LNCaP clone FGC (cell line): Measurements from ENCODE around the gene PDGFB.

Experiments used
- DNase-seq: peaks from one replicate; pipeline ENCODE4 v3.0.0-alpha.2; 2011; ENCODE audit warnings: low read depth
- H3K4me3 ChIP-seq: 2 replicates; pipeline ENCODE4 v1.5.1; 2011; ENCODE audit warnings: mild to moderate bottlenecking, low read depth, low read length, control low read depth
- TF ChIP-seq, protein P1 (sequence below): IDR thresholded peaks from 2 replicates; pipeline ENCODE4 v1.5.1; 2012; ENCODE audit warnings: mild to moderate bottlenecking; ENCODE audit not compliant: control insufficient read depth, insufficient read depth; ENCODE audit errors: extremely low read depth

The PDGFB gene

DNA sequence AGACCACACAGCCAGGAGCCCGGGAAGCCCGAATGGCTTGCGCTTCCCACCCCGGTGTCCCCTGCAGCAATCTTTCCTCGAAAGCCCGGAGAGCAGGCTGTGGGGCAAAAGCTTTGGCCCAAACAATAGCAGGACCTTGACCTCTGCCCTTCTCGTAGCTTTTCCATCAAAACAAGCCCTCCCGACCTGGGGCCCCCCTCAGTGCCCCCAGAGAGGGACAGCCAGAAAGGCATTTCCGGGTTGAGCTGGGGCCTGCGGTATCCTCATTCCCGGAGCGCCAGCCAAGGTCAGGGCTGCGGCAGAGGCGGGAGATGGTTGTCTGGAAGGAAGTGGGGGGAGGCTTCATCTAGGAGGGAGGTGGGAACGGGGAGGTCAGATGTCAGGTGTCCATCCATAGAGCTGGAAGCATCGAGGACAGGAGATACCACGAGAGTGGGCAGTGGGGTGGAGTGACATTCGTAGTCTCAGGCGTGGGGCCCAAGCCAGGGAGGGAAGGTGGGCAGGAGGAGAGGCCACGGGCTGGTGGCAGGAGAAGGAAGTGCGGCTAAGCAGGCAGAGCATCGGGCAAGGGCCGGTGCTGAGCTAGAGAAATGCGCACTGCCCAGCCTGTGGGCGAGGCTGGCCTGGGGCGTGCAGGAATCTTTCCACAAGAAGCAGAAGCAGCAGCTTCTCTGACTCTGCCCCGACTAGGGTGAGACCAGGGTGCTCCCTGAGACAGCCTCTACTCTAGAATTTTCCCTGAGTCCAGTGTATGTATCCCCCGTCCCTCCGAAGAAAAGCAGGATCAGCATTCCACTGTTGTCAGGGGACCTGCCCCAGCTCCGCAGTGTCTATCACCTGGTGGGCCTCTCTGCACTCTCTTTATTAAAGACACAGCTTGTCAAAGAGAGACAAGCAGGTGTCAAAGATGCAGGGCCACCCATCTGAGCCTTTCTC, 14.3 kb downstream of the PDGFB start:
- H3K4me3 ChIP-seq = no peak overlapping the region
- TF ChIP-seq, protein P1, sequence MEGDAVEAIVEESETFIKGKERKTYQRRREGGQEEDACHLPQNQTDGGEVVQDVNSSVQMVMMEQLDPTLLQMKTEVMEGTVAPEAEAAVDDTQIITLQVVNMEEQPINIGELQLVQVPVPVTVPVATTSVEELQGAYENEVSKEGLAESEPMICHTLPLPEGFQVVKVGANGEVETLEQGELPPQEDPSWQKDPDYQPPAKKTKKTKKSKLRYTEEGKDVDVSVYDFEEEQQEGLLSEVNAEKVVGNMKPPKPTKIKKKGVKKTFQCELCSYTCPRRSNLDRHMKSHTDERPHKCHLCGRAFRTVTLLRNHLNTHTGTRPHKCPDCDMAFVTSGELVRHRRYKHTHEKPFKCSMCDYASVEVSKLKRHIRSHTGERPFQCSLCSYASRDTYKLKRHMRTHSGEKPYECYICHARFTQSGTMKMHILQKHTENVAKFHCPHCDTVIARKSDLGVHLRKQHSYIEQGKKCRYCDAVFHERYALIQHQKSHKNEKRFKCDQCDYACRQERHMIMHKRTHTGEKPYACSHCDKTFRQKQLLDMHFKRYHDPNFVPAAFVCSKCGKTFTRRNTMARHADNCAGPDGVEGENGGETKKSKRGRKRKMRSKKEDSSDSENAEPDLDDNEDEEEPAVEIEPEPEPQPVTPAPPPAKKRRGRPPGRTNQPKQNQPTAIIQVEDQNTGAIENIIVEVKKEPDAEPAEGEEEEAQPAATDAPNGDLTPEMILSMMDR = no peak

DNA sequence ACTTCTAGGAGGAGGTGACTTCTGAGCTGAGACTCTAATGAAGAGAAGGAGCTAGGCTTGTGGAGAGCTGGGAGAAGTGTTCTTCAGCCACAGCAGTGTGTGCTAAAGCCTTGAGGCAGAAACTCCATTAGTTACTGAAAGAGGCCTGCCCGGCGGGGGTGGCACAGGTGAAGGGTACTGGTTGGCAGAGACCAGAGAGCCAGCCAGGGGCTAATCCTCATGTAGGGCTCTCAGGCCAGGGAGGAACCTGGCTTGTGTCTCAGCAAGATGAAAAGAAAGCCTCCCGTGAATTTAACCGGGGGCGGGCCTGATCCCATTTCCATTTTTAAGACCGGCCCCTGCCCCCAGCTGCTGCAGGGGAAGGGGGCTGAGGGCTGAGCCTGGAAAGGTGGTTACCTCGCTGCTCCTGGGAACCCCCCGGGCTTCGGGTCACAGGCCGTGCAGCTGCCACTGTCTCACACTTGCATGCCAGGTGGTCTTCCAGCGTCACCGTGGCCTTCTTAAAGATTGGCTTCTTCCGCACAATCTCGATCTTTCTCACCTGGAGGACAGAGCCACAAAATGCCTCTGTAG, 15.0 kb downstream of the PDGFB start:
- no peak overlapping the region for H3K4me3 ChIP-seq
- TF ChIP-seq, protein P1 = no peak
- DNase-seq = no peak

More for the DNA sequence above, 14.3 kb downstream of the PDGFB start:
- no peak for DNase-seq

DNA sequence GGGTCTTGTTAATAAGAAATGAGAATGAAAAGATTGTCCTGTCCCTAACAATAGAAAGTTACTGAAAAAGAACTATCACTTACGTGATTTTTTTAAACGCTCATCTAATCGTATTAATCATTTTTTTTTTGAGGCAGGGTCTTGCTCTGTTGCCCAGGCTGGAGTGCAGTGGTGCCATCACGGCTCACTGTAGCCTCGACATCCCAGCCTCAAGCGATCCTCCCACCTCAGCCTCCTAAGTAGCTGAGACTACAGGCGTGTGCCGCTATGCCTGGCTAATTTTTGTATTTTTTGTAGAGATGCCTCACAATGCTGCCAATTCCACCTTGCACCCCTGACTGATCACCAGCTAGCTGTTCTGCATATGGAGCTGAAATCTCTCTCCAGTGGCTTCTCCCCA, 15.7 kb downstream of the PDGFB start:
- TF ChIP-seq, protein P1 = no peak
- no peak for DNase-seq
- no peak overlapping the region for H3K4me3 ChIP-seq

DNA sequence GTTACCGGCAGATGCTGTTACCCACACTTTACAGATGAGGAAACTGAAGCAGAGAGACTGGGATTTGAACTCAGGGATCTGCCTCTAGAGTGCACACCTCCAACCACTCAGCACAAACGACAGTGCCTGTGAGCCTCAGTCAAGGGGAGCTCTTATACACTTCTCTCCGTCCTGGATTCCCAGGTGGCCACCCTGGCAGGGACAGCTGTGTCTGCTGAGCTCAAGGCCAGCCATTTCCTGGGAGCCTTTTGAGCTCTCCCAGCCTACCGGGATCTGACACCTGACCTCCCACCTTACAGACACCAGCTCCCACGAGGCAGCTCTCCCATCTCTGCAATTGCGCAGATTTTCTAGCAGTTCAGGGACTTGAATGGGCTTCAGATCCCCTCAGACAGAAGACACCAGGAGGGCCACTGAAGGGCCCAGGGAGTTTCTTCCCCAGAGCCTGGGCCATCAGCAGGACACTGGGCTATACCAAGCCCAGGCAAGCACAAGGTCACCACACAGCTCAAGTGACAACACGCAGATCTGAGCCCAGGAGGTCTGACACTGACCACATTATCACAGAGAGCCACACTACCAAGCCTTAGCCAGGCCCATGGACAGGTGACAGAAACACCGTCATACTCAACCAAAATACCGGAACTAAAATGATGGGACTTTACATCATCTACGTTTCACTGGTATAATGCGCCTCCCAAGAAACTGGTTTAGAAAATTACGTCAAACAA, 17.1 kb downstream of the PDGFB start:
- DNase-seq = no peak
- TF ChIP-seq, protein P1 = no peak
- H3K4me3 ChIP-seq = no peak overlapping the region

DNA sequence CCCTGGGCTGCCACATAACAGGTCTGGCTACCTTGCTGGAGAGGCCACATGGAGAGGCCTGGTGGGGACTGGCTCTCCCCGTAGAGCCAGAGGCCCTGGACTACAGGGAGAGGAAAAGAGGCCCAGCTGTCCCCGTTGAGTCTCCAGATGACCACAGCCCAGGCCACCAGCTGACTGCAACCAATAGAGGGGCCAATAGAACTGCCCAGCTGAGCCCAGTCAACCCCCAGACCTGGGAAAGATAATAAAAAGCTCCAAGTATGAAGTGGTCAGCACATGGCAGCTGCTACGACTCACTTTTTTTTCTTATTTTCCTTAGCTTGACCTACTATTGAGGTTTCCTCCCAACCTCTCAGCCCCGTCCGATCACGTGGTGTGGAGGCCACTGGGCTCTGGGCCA, 18.4 kb downstream of the PDGFB start:
- H3K4me3 ChIP-seq = no peak overlapping the region
- no peak for DNase-seq
- TF ChIP-seq, protein P1 = no peak

DNA sequence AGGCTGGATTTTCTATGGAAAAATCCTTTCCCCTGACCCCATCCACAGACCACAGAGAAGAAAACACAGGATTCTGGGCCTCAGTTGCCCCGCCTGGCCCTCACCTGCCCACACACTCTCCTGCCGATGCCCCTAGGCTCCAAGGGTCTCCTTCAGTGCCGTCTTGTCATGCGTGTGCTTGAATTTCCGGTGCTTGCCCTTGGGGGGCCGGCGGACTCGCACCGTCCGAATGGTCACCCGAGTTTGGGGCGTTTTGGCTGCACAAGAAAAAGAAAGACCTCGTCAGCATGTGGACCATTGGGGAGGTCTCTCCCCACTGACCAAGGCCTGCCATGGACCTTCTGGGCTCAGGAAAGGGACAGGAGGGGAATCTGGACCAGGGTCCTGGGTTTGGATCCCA, 19.2 kb downstream of the PDGFB start:
- DNase-seq = no peak
- TF ChIP-seq, protein P1 = no peak

More for the DNA sequence above, 19.2 kb downstream of the PDGFB start:
- no peak overlapping the region for H3K4me3 ChIP-seq
